IMR-90 (cell line): Measurements from ENCODE around the gene ANKRD22. TPM values are rescaled to one million over a fixed set of nuclear protein-coding genes. Genes with fewer than 3 reads are reported as not detected.

Source experiments
- ATAC-seq: fragments of 200-7000 bp; cut with Tn5 transposase; 2 replicates; pipeline ENCODE4 v1.9.1; 2020; ENCODE audit warnings: low read depth, mild to moderate bottlenecking, moderate library complexity
- BruUV-seq: library from RNA; stranded (reverse); fragments of 400-500 nt; replicated peaks from 2 replicates; lab custom pipeline; 2021; lab: Mats Ljungman, UMichigan
- CTCF ChIA-PET: fragments of 300-600 bp; formaldehyde crosslinking; extraction: SDS; loops from one replicate; lab custom pipeline; 2021; ENCODE audit warnings: antibody characterized with exemption; lab: Yijun Ruan, JAX
- POLR2A ChIA-PET: fragments of 300-600 bp; sonication (Branson Sonifier 250); formaldehyde crosslinking; loops from one replicate; lab custom pipeline; 2022; ENCODE audit warnings: antibody characterized with exemption; ENCODE audit not compliant: unreplicated experiment; lab: Charles Lee
- DNase-seq: peaks from one replicate; pipeline ENCODE4 v3.0.0; 2013
- H2AFZ ChIP-seq: replicated peaks from 2 replicates; pipeline ENCODE3; 2013; ENCODE audit warnings: low read length, mild to moderate bottlenecking; ENCODE audit not compliant: poor library complexity
- H2AK5ac ChIP-seq: 2 replicates; pipeline ENCODE4 v1.6.1; 2013; ENCODE audit warnings: low read depth, low read length, inconsistent platforms
- H2AK9ac ChIP-seq: replicated peaks from 2 replicates; pipeline ENCODE3; 2013; ENCODE audit warnings: mild to moderate bottlenecking, low read depth, low read length, moderate library complexity; ENCODE audit not compliant: poor library complexity
- H2BK120ac ChIP-seq: 2 replicates; pipeline ENCODE4 v1.6.1; 2013; ENCODE audit warnings: low read depth, low read length, inconsistent platforms
- H2BK15ac ChIP-seq: 3 replicates; pipeline ENCODE4 v1.6.1; 2013; ENCODE audit warnings: low read depth, low read length, inconsistent platforms
- H2BK20ac ChIP-seq: 2 replicates; pipeline ENCODE4 v1.6.1; 2013; ENCODE audit warnings: low read depth, mild to moderate bottlenecking, inconsistent platforms, low read length, moderate library complexity
- H2BK5ac ChIP-seq: 2 replicates; pipeline ENCODE4 v1.6.1; 2013; ENCODE audit warnings: mild to moderate bottlenecking, low read depth, low read length, inconsistent platforms; ENCODE audit not compliant: poor library complexity, severe bottlenecking
- H3K14ac ChIP-seq: replicated peaks from 2 replicates; pipeline ENCODE4 v1.6.1; 2013; ENCODE audit warnings: low read depth, low read length, inconsistent platforms
- H3K18ac ChIP-seq: 2 replicates; pipeline ENCODE4 v1.6.1; 2013; ENCODE audit warnings: low read depth, low read length, control low read depth
- H3K23ac ChIP-seq: 2 replicates; pipeline ENCODE4 v1.6.1; 2013; ENCODE audit warnings: low read depth, low read length, inconsistent platforms
- H3K27ac ChIP-seq: 2 replicates; pipeline ENCODE4 v1.5.1; 2013; ENCODE audit warnings: mild to moderate bottlenecking, control low read depth, low read length; ENCODE audit not compliant: insufficient read depth
- H3K27me3 ChIP-seq: 2 replicates; pipeline ENCODE4 v1.6.1; 2013; ENCODE audit warnings: low read length; ENCODE audit not compliant: control insufficient read depth, insufficient read depth
- H3K36me3 ChIP-seq: 2 replicates; pipeline ENCODE4 v1.6.1; 2013; ENCODE audit warnings: low read length, mixed read lengths; ENCODE audit not compliant: control insufficient read depth, insufficient read depth
- H3K4ac ChIP-seq: 2 replicates; pipeline ENCODE4 v1.6.1; 2013; ENCODE audit warnings: low read depth, low read length, inconsistent platforms
- H3K4me1 ChIP-seq: 2 replicates; pipeline ENCODE4 v1.6.1; 2013; ENCODE audit warnings: low read length, mixed read lengths; ENCODE audit not compliant: control insufficient read depth, insufficient read depth
- H3K4me2 ChIP-seq: 2 replicates; pipeline ENCODE4 v1.6.1; 2013; ENCODE audit warnings: low read depth, mild to moderate bottlenecking, control low read depth, low read length, moderate library complexity
- H3K4me3 ChIP-seq: 2 replicates; pipeline ENCODE4 v1.5.1; 2013; ENCODE audit warnings: low read depth, mild to moderate bottlenecking, control low read depth, low read length, moderate library complexity; ENCODE audit not compliant: insufficient read depth
- H3K56ac ChIP-seq: 2 replicates; pipeline ENCODE4 v1.6.1; 2013; ENCODE audit warnings: low read length, inconsistent platforms; ENCODE audit not compliant: insufficient read depth; ENCODE audit errors: extremely low read depth
- H3K79me1 ChIP-seq, 2 experiments: 2 replicates each; pipeline ENCODE4 v1.6.1; 2013; ENCODE audit warnings: low read length in 2 of 2, inconsistent platforms in 1 of 2, low read depth in 1 of 2
- H3K9ac ChIP-seq: 2 replicates; pipeline ENCODE4 v1.6.1; 2013; ENCODE audit warnings: low read depth, low read length, control low read depth
- H3K9me1 ChIP-seq: 2 replicates; pipeline ENCODE4 v1.6.1; 2013; ENCODE audit warnings: low read length, inconsistent platforms; ENCODE audit not compliant: insufficient read depth
- H3K9me3 ChIP-seq: 2 replicates; pipeline ENCODE4 v1.6.1; 2013; ENCODE audit warnings: low read length; ENCODE audit not compliant: control insufficient read depth, insufficient read depth
- H4K20me1 ChIP-seq: 2 replicates; pipeline ENCODE4 v1.6.1; 2013; ENCODE audit warnings: low read length, inconsistent platforms; ENCODE audit not compliant: insufficient read depth
- H4K5ac ChIP-seq: 2 replicates; pipeline ENCODE4 v1.6.1; 2013; ENCODE audit warnings: mild to moderate bottlenecking, low read depth, low read length, control low read depth
- H4K8ac ChIP-seq, 2 experiments: 2 replicates each; pipeline ENCODE4 v1.6.1; 2013; ENCODE audit warnings: low read depth in 2 of 2, low read length in 2 of 2, control low read depth in 1 of 2, inconsistent platforms in 1 of 2
- H4K91ac ChIP-seq: 2 replicates; pipeline ENCODE4 v1.6.1; 2013; ENCODE audit warnings: low read depth, low read length, inconsistent platforms; ENCODE audit not compliant: insufficient read depth
- BHLHE40 ChIP-seq: fragments of 150-350 bp; IDR thresholded peaks from 2 replicates; pipeline ENCODE4 v1.6.1; 2016; ENCODE audit warnings: mild to moderate bottlenecking, low read depth, low read length
- CHD1 ChIP-seq: IDR thresholded peaks from 2 replicates; pipeline ENCODE4 v1.6.1; 2012; ENCODE audit warnings: low read depth, low read length, improper control_type of control experiment
- MAZ ChIP-seq: IDR thresholded peaks from 2 replicates; pipeline ENCODE4 v1.6.1; 2012; ENCODE audit warnings: low read depth, mild to moderate bottlenecking, low read length, improper control_type of control experiment, moderate library complexity, borderline replicate concordance
- SMC3 ChIP-seq: fragments of 150-350 bp; IDR thresholded peaks from 2 replicates; pipeline ENCODE4 v1.6.1; 2016; ENCODE audit warnings: low read depth, mild to moderate bottlenecking, antibody characterized with exemption, low read length, moderate library complexity
- WGBS, 2 experiments: methylation state at CpG; one replicate each; pipeline versions ENCODE4 v1.1.5 to v1.1.7; 2013; ENCODE audit warnings: missing lambda C conversion rate in 2 of 2; ENCODE audit not compliant: insufficient read length in 1 of 2; ENCODE audit errors: extremely low coverage in 2 of 2; 5-methylcytosine and 5-hydroxymethylcytosine counted together
- dilution Hi-C: fragments of 300-500 bp; cut with HindIII; formaldehyde crosslinking; loops from one replicate; pipeline ENCODE4 v1.14.3; 2018; ENCODE audit warnings: low sequenced_read_pairs; ENCODE audit not compliant: unreplicated experiment
- in situ Hi-C: fragments of 300-500 bp; cut with MboI; formaldehyde crosslinking; loops from 3 replicates; pipeline ENCODE4 v1.14.3; 2019; ENCODE audit warnings: low sequenced_read_pairs, inconsistent platforms, mixed read lengths
- intact Hi-C: fragments of 100-400 bp; cut with micrococcal nuclease; formaldehyde crosslinking; loops from 2 replicates; pipeline ENCODE4 v1.10.0; 2022
- polyA plus RNA-seq, 3 experiments: library from polyadenylated mRNA; depleted of rRNA; stranded (reverse); fragments of >200 nt; gene quantifications; 2 replicates each; pipeline ENCODE4 v1.2.3, GENCODE V29; 2012; ENCODE audit warnings: low replicate concordance in 1 of 3
- total RNA-seq: library from RNA; depleted of rRNA; stranded (reverse); fragments of >200 nt; gene quantifications from 2 replicates; pipeline ENCODE4 v1.2.3, GENCODE V29; 2012
- TF ChIP-seq, protein P1 (sequence below): conservative IDR thresholded peaks from 2 replicates; pipeline ENCODE4 v1.5.1; 2012; ENCODE audit warnings: mild to moderate bottlenecking, low read depth, low read length, improper control_type of control experiment

The ANKRD22 gene
- total and polyA plus RNA-seq, 2 of the 4 experiments (the other 2 are of a cell fraction), result not detected

DNA sequence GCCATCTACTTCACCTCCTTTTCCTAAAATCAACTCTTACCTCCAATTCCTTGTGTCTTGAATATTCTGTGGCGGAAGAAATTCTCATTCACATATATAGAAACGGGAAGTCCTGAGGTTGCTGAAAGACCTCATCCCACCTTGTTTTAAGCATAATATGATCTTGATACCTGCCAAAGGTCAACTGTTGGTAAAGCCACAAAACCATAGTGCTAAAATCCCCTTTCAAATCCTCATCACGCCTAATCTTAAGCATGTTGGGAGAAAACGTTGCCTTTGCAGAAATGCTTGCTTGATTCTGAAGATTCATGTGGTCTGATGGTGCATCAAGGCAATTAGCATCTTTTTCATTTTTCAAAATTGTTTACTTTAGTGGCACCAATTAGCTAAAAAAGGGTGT, 8.5 kb downstream of the ANKRD22 start:
- Histone ChIP-seq H3K4ac (no peak overlapping the region), H2BK120ac (no peak overlapping the region), H3K4me1 (no peaks in the 10 kb centered on the region), H3K56ac (no peak overlapping the region), H3K14ac (no peak overlapping the region), H3K23ac (no peak overlapping the region), H2AK5ac (no peak overlapping the region), H3K4me3 (no peak overlapping the region), H3K4me2 (no peak overlapping the region), H3K36me3 (no peaks in the 10 kb centered on the region), H2BK5ac (no peak overlapping the region), H4K91ac (no peak overlapping the region), H2AFZ (no peak overlapping the region), H3K9me1 (no peaks in the 10 kb centered on the region), H4K20me1 (no peaks in the 10 kb centered on the region), H3K9me3 (no peaks in the 10 kb centered on the region), H3K27ac (no peak overlapping the region), H3K79me1 (no peaks in the 10 kb centered on the region), H2AK9ac (no peak overlapping the region), H3K9ac (no peak overlapping the region), H2BK20ac (no peak overlapping the region), H3K27me3 (no peaks in the 10 kb centered on the region), H4K8ac (no peak overlapping the region), H4K5ac (no peak overlapping the region), H2BK15ac (no peak overlapping the region), H3K18ac (no peak overlapping the region)
- ChIA-PET POLR2A (no interaction called here), CTCF (interaction anchor here (1.1 to 2.6 kb wide), 2 partner anchors 8 to 89 kb away, joined by 3 to 11 read pairs; no protein-coding TSS in a partner anchor)
- in situ Hi-C loops (no loop called here), intact Hi-C loops (no loop called here), dilution Hi-C loops (no loop called here)
- TF ChIP-seq CHD1 (no peak), SMC3 (no peak), BHLHE40 (no peak), MAZ (no peak)
- TF ChIP-seq, protein P1, sequence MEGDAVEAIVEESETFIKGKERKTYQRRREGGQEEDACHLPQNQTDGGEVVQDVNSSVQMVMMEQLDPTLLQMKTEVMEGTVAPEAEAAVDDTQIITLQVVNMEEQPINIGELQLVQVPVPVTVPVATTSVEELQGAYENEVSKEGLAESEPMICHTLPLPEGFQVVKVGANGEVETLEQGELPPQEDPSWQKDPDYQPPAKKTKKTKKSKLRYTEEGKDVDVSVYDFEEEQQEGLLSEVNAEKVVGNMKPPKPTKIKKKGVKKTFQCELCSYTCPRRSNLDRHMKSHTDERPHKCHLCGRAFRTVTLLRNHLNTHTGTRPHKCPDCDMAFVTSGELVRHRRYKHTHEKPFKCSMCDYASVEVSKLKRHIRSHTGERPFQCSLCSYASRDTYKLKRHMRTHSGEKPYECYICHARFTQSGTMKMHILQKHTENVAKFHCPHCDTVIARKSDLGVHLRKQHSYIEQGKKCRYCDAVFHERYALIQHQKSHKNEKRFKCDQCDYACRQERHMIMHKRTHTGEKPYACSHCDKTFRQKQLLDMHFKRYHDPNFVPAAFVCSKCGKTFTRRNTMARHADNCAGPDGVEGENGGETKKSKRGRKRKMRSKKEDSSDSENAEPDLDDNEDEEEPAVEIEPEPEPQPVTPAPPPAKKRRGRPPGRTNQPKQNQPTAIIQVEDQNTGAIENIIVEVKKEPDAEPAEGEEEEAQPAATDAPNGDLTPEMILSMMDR, result no peak
- no CpG with 5 or more reads among the region's 4 CpGs for WGBS, 2 experiments
- BruUV-seq, result no TSS peak
- ATAC-seq, result no peak
- DNase-seq, result no peak
